Measurements from ENCODE around the gene ATP11A.
"Not testable (repeated sequence)": the region's sequence is repeated elsewhere in the genome, so short reads cannot be mapped to it uniquely, and the experiment has no call there.

Gene ATP11A

DNA sequence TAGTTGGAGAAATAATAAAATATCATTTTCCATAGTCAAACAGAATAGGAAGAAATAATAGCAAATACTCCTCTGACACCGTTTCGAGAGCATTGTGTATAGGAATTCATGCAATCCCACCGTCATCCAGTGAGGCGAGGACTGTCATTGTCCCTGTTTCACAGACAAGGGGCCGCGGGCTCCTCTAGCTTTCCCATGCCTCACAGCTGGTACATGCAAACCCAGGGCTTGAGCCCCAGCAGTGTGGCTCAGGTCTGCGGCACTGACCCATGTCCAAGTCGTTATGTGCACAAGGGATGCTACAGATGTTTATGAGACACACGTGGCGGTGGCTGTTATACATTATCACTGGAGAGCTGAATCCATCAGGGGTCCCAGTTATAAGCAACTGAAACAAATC, 18.5 kb upstream of the ATP11A start:
- H3K36me3 ChIP-seq (replicated peaks; ENCODE audit: low read depth, low read length): no peaks in the 10 kb centered on the region
- peaks cover 11% of the 10 kb centered on the region for H3K4me1 ChIP-seq (ENCODE audit: low read length)
- H3K27me3 ChIP-seq (ENCODE audit: low read depth, low read length): peaks cover 6% of the 10 kb centered on the region; the same call in 1 of the 2 replicates
- no peak overlapping the region for H3K27ac ChIP-seq (ENCODE audit: low read length)
- TF ChIP-seq EZH2phosphoT487 (IDR thresholded peaks at IDR 0.05; ENCODE audit: low read depth) (no peak), CTCF (IDR thresholded peaks at IDR 0.05; ENCODE audit: low read depth, low read length) (no peak)
- no peak overlapping the region for H3K9ac ChIP-seq (ENCODE audit: low read length)
- H3K4me2 ChIP-seq (ENCODE audit: low read length): no peak overlapping the region
- no peak overlapping the region for H2AFZ ChIP-seq (ENCODE audit: low read depth, low read length)
- H4K20me1 ChIP-seq (ENCODE audit: insufficient read depth, low read length): no peaks in the 10 kb centered on the region
- H3K79me2 ChIP-seq (ENCODE audit: low read length): no peaks in the 10 kb centered on the region
- no peak overlapping the region for H3K4me3 ChIP-seq (ENCODE audit: low read length)
- H3K9me3 ChIP-seq (ENCODE audit: insufficient read depth, low read length): no peaks in the 10 kb centered on the region

DNA sequence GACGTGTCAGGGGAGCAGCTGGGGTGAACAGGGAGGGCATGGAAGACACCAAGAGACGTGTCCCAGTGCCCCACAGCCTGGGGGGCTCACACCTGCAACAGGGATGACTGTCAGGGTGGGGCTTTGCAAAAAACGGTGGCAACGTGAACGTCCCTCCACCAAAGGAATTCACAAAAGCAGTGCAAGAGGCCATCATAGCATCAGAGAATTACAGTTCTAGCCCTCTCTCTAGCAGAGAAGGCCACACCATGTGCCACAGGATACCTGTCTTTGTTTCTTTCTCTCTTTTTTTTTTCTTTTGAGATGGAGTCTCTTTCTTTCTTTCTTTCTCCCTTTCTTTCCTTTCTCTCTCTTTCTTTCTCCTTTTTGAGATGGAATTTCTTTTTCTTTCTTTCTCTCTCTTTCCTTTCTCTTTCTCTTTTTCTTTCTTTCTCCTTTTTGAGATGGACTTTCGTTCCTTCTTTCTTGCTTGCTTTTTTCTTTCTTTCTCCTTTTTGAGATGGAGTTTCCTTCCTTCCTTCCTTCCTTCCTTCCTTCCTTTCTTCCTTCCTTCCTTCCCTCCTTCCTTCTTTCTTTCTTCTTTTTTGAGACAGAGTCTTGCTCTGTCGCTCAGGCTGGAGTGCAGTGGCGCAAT, 17.1 kb upstream of the ATP11A start:
- no peaks in the 10 kb centered on the region for H3K9me3 ChIP-seq (ENCODE audit: insufficient read depth, low read length)
- H3K4me1 ChIP-seq (ENCODE audit: low read length): peaks cover 11% of the 10 kb centered on the region
- TF ChIP-seq EZH2phosphoT487 (IDR thresholded peaks at IDR 0.05; ENCODE audit: low read depth) (no peak), CTCF (IDR thresholded peaks at IDR 0.05; ENCODE audit: low read depth, low read length) (no peak)
- H3K4me3 ChIP-seq (ENCODE audit: low read length): no peak overlapping the region
- no peak overlapping the region for H2AFZ ChIP-seq (ENCODE audit: low read depth, low read length)
- H3K9ac ChIP-seq (ENCODE audit: low read length): no peak overlapping the region
- H3K79me2 ChIP-seq (ENCODE audit: low read length): no peaks in the 10 kb centered on the region
- no peak overlapping the region for H3K4me2 ChIP-seq (ENCODE audit: low read length)
- peaks cover 5% of the 10 kb centered on the region; the same call in 1 of the 2 replicates for H3K27me3 ChIP-seq (ENCODE audit: low read depth, low read length)
- no peaks in the 10 kb centered on the region for H4K20me1 ChIP-seq (ENCODE audit: insufficient read depth, low read length)
- H3K27ac ChIP-seq (ENCODE audit: low read length): no peak overlapping the region
- H3K36me3 ChIP-seq (replicated peaks; ENCODE audit: low read depth, low read length): no peaks in the 10 kb centered on the region

DNA sequence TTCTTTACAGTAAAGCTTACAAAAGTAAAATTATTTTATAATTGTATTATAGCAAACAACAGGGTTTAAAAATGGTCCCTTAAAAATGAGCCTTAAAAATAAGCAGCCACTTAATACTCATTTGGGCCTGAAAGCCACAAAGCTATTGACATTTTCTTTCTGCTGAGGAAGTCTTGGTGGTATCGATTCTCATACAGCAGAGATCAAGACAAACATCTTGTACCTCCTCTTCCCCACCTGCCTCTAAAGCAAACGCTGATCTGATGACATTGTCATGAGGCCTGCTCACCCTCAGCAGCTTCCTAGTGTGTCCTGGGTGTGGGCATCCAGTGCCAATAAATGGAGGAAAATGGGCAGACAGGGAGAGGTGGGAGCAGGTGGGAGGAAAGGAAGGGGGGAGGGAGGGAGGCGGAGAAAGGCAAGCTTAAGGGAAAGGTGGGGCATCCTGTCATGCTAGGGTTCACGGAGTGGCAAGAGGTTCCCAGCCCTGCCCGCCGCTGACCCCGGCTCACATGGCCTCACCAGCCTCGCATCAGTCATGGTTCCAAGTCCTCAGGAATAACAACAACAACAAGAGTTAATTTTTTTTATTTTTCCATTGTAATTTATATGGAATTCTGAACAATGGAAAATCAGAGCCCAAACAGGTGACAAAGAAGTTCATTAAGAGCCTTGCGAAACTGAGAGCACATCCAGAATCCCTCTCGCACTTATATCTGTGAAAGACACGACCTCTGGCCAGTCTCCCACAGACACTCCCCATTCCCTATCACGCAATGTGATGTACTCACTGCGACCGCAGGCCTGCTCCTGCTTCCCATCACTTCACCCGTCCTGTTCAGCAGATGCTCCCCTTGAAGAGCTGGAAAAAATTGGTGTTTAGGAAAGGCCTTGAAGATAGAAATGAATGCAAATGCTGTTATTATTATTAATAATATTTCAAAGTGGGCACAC, 15.1 kb upstream of the ATP11A start:
- Histone ChIP-seq H3K4me2 (ENCODE audit: low read length) (no peak overlapping the region), H3K4me1 (ENCODE audit: low read length) (peaks cover 11% of the 10 kb centered on the region), H3K27me3 (ENCODE audit: low read depth, low read length) (peaks cover 3% of the 10 kb centered on the region; the same call in 1 of the 2 replicates), H3K9me3 (ENCODE audit: insufficient read depth, low read length) (no peaks in the 10 kb centered on the region), H3K36me3 (replicated peaks; ENCODE audit: low read depth, low read length) (no peaks in the 10 kb centered on the region), H4K20me1 (ENCODE audit: insufficient read depth, low read length) (no peaks in the 10 kb centered on the region), H2AFZ (ENCODE audit: low read depth, low read length) (no peak overlapping the region), H3K9ac (ENCODE audit: low read length) (no peak overlapping the region), H3K4me3 (ENCODE audit: low read length) (no peak overlapping the region), H3K27ac (ENCODE audit: low read length) (no peak overlapping the region), H3K79me2 (ENCODE audit: low read length) (no peaks in the 10 kb centered on the region)
- TF ChIP-seq CTCF (IDR thresholded peaks at IDR 0.05; ENCODE audit: low read depth, low read length) (no peak), EZH2phosphoT487 (IDR thresholded peaks at IDR 0.05; ENCODE audit: low read depth) (no peak)

DNA sequence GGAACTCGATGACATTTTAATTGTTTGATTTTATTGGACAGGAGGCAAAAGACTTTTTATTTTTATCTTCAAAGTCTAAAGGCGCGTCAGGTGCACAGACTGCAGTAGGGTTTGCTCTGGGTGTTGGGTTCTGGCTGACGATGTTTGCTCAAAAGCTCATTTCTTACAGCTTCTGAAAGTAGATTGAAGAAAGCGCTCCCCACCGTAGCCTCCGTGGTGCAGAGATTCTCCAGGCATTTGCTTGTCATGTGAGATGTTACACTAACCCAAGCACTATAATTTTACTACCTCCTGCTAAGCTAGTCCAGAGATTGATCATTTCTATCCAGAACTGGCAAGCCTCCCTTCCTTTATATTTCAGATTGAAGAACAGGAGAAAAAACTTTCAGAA, 14.5 kb upstream of the ATP11A start:
- no peak for TF ChIP-seq CTCF (IDR thresholded peaks at IDR 0.05; ENCODE audit: low read depth, low read length)
- no peak for TF ChIP-seq EZH2phosphoT487 (IDR thresholded peaks at IDR 0.05; ENCODE audit: low read depth)
- H2AFZ ChIP-seq (ENCODE audit: low read depth, low read length): no peak overlapping the region
- no peak overlapping the region for H3K4me2 ChIP-seq (ENCODE audit: low read length)
- H4K20me1 ChIP-seq (ENCODE audit: insufficient read depth, low read length): no peaks in the 10 kb centered on the region
- no peaks in the 10 kb centered on the region for H3K27me3 ChIP-seq (ENCODE audit: low read depth, low read length)
- H3K79me2 ChIP-seq (ENCODE audit: low read length): no peaks in the 10 kb centered on the region
- no peaks in the 10 kb centered on the region for H3K9me3 ChIP-seq (ENCODE audit: insufficient read depth, low read length)
- no peak overlapping the region for H3K27ac ChIP-seq (ENCODE audit: low read length)
- H3K9ac ChIP-seq (ENCODE audit: low read length): no peak overlapping the region
- H3K36me3 ChIP-seq (replicated peaks; ENCODE audit: low read depth, low read length): no peaks in the 10 kb centered on the region
- peaks cover 5% of the 10 kb centered on the region for H3K4me1 ChIP-seq (ENCODE audit: low read length)
- H3K4me3 ChIP-seq (ENCODE audit: low read length): no peak overlapping the region

GRCh38 chr13:112677421-112677962, 12.3 kb upstream of the ATP11A start:
- not testable (repeated sequence) for H3K4me1 ChIP-seq (ENCODE audit: low read length); H3K9me3 ChIP-seq (ENCODE audit: insufficient read depth, low read length); H3K27ac ChIP-seq (ENCODE audit: low read length); H3K9ac ChIP-seq (ENCODE audit: low read length); H3K27me3 ChIP-seq (ENCODE audit: low read depth, low read length); H3K79me2 ChIP-seq (ENCODE audit: low read length); H4K20me1 ChIP-seq (ENCODE audit: insufficient read depth, low read length); H3K4me2 ChIP-seq (ENCODE audit: low read length); H3K36me3 ChIP-seq (replicated peaks; ENCODE audit: low read depth, low read length); H3K4me3 ChIP-seq (ENCODE audit: low read length); H2AFZ ChIP-seq (ENCODE audit: low read depth, low read length)
